ENCODE measurements around the gene NEK11.

The NEK11 gene

GRCh38 chr3:131363275-131363674 is 336.6 kb downstream of the NEK11 start:
- H3K4me3 ChIP-seq (ENCODE audit: low read depth in 1 of 2, low read length in 2 of 2): no peak overlapping the region
- H4K20me1 ChIP-seq (ENCODE audit: insufficient read depth, low read length): no peaks in the 10 kb centered on the region
- TF ChIP-seq CTCF (IDR thresholded peaks at IDR 0.05; ENCODE audit: borderline replicate concordance, extremely low read depth, low read length, poor library complexity, severe bottlenecking) (no peak), EZH2 (IDR thresholded peaks at IDR 0.05; ENCODE audit: borderline replicate concordance, low read depth, low read length, severe bottlenecking) (no peak)
- no peaks in the 10 kb centered on the region for H3K4me1 ChIP-seq (ENCODE audit: insufficient read depth, low read length)
- H3K79me2 ChIP-seq (ENCODE audit: insufficient read depth, low read length): no peaks in the 10 kb centered on the region
- H3K27ac ChIP-seq (ENCODE audit: low read length): no peak overlapping the region
- no peak overlapping the region for H3K9ac ChIP-seq (ENCODE audit: low read depth, low read length)
- ATAC-seq (ENCODE audit: insufficient read depth, low read depth) (no peak), DNase-seq (no peak)
- H3K36me3 ChIP-seq (ENCODE audit: insufficient read depth, low read length): no peaks in the 10 kb centered on the region
- no peaks in the 10 kb centered on the region for H3K27me3 ChIP-seq (ENCODE audit: insufficient read depth, low read length, poor library complexity)
- no peaks in the 10 kb centered on the region for H3K9me3 ChIP-seq (ENCODE audit: insufficient read depth, low read length, severe bottlenecking)
- no peak overlapping the region for H3K4me2 ChIP-seq (ENCODE audit: insufficient read depth, low read length)
- no peak overlapping the region for H2AFZ ChIP-seq (ENCODE audit: low read depth, low read length)

- ATAC-seq (ENCODE audit: insufficient read depth, low read depth): no peak
- Histone ChIP-seq H2AFZ (ENCODE audit: low read depth, low read length) (no peak overlapping the region), H3K9me3 (ENCODE audit: insufficient read depth, low read length, severe bottlenecking) (no peaks in the 10 kb centered on the region), H4K20me1 (ENCODE audit: insufficient read depth, low read length) (no peaks in the 10 kb centered on the region), H3K9ac (ENCODE audit: low read depth, low read length) (no peak overlapping the region), H3K36me3 (ENCODE audit: insufficient read depth, low read length) (no peaks in the 10 kb centered on the region), H3K79me2 (ENCODE audit: insufficient read depth, low read length) (no peaks in the 10 kb centered on the region), H3K27me3 (ENCODE audit: insufficient read depth, low read length, poor library complexity) (peaks cover 5% of the 10 kb centered on the region), H3K4me3 (ENCODE audit: low read depth in 1 of 2, low read length in 2 of 2) (no peak overlapping the region), H3K4me2 (ENCODE audit: insufficient read depth, low read length) (no peak overlapping the region), H3K4me1 (ENCODE audit: insufficient read depth, low read length) (no peaks in the 10 kb centered on the region), H3K27ac (ENCODE audit: low read length) (no peak overlapping the region)
- DNase-seq: no peak
- TF ChIP-seq CTCF (IDR thresholded peaks at IDR 0.05; ENCODE audit: borderline replicate concordance, extremely low read depth, low read length, poor library complexity, severe bottlenecking) (no peak), EZH2 (IDR thresholded peaks at IDR 0.05; ENCODE audit: borderline replicate concordance, low read depth, low read length, severe bottlenecking) (no peak)
These were observed 344.4 kb downstream of the NEK11 start for GRCh38 chr3:131370935-131371687.

GRCh38 chr3:131371688-131372066 is 345.0 kb downstream of the NEK11 start:
- peaks cover 5% of the 10 kb centered on the region for H3K27me3 ChIP-seq (ENCODE audit: insufficient read depth, low read length, poor library complexity)
- H3K36me3 ChIP-seq (ENCODE audit: insufficient read depth, low read length): no peaks in the 10 kb centered on the region
- H3K9me3 ChIP-seq (ENCODE audit: insufficient read depth, low read length, severe bottlenecking): no peaks in the 10 kb centered on the region
- H3K4me3 ChIP-seq (ENCODE audit: low read depth in 1 of 2, low read length in 2 of 2): no peak overlapping the region
- H3K4me1 ChIP-seq (ENCODE audit: insufficient read depth, low read length): no peaks in the 10 kb centered on the region
- no peak overlapping the region for H2AFZ ChIP-seq (ENCODE audit: low read depth, low read length)
- no peaks in the 10 kb centered on the region for H4K20me1 ChIP-seq (ENCODE audit: insufficient read depth, low read length)
- no peak overlapping the region for H3K9ac ChIP-seq (ENCODE audit: low read depth, low read length)
- DNase-seq (no peak), ATAC-seq (ENCODE audit: insufficient read depth, low read depth) (no peak)
- no peak overlapping the region for H3K27ac ChIP-seq (ENCODE audit: low read length)
- H3K79me2 ChIP-seq (ENCODE audit: insufficient read depth, low read length): no peaks in the 10 kb centered on the region
- no peak for TF ChIP-seq EZH2 (IDR thresholded peaks at IDR 0.05; ENCODE audit: borderline replicate concordance, low read depth, low read length, severe bottlenecking)
- TF ChIP-seq CTCF (IDR thresholded peaks at IDR 0.05; ENCODE audit: borderline replicate concordance, extremely low read depth, low read length, poor library complexity, severe bottlenecking): no peak
- H3K4me2 ChIP-seq (ENCODE audit: insufficient read depth, low read length): no peak overlapping the region

All from DND-41 (cell line).